Measurements from ENCODE around the gene KRT79.

GRCh38 chr12:52812073-52812400, 22.1 kb downstream of the KRT79 start:
- TF ChIP-seq CTCF (IDR thresholded peaks at IDR 0.05) (no peak), POLR2A (IDR thresholded peaks at IDR 0.05) (no peak)

Data from testis (tissue), 2 donors.